SKM-1 (cell line): ENCODE measurements around the gene SYT17.

Experiments used
- DNase-seq: peaks from one replicate; lab custom pipeline; 2025; ENCODE audit not compliant: unreplicated experiment; lab: John Stamatoyannopoulos, UW

SYT17 gene

DNA sequence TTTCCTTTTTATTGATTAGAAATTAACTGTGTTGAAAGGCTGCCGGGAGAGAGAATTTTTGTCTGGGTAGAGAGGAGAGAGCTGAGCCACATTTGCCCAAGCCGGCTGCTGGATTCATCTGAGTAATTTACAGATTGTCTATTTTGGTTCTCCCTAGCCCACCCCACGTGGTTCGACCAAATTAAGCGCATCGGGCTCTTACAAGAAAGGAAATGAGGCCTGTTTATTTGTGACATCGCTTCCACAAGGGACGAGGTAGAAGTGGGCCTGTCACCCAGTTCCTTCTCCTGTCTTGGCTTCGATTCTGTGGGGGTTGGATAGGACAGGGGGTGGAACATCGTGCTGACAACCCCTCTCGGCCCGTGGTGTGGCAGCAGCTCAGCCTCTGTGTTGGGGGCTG lies 42.9 kb downstream of the SYT17 start:
- DNase-seq: no peak

DNA sequence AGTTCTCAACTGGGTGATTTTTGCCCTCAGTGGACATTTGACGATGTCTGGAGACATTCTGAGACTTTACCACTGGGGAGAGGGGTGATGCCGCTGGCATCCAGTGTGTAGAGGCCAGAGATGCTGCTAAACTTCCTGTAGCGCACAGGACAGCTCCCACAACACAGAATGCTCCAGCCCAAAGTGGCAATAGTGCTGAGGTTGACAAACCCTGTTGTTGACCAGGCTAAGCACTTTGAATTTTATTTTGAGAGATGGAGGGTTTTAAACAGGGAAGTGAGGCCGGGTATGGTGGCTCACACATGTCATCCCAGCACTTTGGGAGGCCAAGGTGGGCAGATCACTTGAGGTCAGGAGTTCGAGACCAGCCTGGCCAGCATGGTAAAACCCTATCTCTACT lies 44.0 kb downstream of the SYT17 start:
- no peak for DNase-seq

DNA sequence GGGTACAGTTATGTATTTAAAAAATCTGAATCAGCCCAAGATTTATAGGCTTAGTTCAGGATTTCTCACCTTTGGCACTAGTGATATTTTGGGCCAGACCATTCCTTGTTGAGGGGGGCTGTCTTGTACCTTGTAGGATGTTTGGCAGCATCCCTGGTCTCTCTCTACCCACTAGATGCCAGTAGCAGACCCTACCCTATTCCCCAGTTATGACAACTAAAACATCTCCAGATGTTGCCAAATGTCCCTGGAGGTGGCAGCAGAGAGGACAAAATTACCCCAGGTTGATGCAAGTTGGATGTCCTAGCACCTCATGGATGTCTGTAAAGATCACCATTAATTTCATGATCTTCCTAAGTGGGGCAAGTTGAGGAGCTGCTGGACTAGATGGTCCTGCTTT lies 45.8 kb downstream of the SYT17 start:
- no peak for DNase-seq

DNA sequence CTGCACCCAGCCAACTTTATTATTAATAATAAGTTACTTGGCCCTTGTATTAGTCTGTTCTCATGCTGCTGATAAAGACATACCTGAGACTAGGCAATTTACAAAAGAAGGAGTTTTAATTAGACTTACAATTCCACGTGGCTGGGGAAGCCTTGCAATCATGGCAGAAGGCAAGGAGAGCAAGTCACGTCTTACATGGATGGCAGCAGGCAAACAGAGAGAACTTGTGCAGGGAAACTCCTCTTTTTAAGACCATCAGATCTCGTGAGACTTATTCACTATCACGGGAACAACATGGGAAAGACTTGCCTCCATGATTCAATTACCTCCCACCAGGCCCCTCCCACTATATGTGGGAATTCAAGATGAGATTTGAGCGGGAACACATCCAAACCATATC lies 47.7 kb downstream of the SYT17 start:
- no peak for DNase-seq

DNA sequence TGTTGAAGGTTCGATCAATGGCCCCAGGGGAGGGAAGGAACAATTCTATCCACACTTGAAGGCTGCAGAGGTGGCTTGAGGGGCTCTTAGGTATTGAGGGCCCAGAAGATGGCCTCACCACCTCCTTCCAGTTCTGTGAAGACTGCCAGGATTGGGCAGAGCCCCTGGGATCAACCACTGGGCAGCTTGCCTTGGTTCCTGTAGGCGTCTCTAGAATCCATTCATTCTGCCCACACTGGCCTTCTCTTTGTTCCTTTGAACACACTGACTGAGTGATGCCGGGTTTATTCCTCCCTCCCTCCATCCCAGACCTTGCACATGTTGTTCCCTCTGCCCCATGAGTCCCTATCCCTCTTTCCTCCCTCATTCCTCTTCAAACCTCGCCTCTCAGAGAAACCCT lies 50.5 kb downstream of the SYT17 start:
- DNase-seq: no peak

DNA sequence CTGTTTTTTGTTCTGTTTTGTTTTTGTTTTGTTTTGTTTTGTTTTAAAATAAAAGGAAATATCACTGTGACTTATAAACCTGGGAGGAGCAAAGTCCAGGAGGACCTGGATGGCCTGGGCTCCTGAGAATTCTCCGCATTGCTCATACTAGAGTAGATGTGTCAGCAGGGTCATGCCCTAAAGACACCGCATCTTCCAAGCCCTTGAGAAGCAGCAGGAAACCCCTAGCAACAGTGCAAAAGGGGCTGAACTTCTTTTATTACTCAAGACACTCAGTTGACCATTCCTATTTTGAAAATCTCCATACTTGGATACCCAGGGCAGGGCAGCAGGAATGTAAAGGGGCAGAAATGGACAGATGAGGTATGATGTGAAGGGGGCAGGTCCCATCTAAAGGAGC lies 51.8 kb downstream of the SYT17 start:
- no peak for DNase-seq

DNA sequence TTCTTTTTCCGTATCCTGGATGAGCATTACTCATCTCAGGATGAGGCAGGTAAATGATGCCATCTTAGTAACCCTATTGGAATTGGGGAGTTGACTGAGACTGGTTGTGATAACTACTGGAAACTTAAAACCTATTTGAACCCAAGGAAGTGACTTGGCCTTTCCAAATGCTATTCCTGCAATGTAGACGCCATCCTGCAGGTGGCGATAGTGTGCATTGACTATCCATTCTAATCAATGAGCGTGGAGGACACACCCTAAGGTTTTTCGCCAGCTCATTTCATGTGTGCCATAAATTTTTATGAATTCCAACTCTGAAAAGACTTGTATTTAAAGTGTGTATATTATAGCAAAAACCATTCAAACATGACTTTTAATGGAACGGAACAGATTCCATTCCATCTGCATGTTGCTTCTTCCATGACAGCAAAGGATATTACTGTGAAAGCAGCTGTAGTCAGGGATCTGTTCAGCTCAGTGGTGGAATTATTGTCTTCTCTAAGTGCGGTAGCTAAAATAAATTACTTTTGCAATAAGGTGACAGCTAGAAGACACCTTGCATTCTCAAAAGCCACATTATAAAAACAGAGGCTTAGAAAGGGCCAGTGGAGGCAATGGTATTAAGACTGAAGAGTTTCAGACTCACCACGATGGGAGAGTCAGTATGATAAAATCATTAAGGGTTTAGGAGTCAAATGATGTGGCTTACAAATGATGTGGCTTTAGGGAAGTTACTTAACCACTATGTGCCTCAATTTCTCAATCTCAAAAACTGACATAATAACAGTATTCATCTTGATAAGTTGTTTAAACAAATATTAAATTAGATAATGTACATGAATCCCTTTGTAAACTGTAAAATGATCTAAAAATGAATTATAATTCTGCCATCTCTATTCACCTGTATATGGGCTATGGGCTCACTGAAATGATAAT lies 55.5 kb downstream of the SYT17 start:
- DNase-seq: peak; percentile 12

DNA sequence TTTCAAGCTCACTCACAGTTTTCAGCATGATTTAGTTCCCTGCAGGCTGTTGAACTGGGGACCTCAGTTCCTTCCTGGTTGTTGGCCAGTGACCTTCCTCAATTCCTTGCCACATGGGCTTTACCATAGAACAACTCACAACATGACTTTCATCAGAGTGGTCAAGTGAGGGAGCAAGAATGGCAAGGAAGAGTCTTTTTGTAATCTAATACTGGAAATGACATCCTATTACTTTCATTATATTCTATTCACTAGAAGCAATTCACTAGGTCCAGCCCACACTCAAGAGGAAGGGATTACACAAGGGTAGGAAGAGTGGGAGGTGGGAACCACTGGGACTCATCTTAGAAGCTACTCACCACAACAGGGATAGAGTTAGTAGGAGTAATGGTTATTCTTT lies 57.6 kb downstream of the SYT17 start:
- no peak for DNase-seq

DNA sequence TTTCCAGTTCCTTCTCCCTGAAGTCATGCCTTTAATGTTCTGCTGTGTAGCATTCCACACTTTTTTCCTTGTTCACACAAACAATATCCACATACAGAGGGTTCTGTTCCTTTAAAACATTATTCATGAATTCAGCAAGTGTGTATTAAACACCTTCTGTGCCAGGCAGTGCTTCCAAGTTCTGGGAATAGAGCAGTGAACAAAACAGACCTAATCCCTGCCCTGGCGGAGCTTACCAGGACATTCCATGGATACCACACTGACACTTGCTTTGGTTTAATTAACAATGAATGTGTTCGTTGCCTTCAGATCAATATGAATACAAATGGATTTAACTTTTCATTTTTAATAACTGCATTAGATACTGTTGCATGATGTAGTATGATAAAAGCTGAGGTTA lies 59.6 kb downstream of the SYT17 start:
- no peak for DNase-seq

DNA sequence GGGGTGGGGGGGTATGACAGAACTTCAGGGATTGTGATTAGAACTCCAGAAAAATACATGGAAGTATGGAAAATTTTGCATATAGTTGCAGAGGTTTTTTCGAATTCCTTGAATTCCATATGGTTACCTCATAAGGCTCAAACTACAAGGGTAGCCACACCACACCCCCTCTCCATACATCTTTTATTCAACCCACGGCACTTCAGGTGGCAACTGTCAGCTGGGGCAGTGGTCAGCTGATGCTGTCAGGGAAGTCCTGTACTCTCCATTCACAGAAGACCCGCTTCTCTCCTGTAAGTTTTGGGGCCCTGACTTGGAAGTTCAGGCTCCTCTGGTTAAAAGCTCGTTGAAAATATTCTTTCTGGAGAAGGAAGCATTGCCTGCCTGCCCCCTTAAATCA lies 60.0 kb downstream of the SYT17 start:
- no peak for DNase-seq

DNA sequence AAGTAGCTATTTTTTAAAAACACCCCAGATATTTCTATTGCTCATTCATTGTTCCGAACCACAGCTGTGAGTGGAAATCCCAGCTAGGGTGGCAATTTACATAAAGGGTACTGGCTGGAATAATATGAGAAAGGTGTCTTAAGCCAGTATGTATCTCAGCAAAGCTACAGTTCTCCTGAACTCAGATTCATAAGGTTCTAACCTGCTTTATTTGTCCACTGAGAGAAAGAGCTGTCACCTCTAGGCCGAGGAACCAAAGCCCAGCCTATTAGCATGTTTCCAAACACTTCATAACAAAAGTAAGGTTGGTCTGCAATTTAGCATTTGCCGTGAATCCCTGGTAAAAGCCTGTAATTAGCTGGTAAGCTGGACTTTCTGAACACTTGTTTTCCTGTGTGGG lies 60.5 kb downstream of the SYT17 start:
- no peak for DNase-seq

DNA sequence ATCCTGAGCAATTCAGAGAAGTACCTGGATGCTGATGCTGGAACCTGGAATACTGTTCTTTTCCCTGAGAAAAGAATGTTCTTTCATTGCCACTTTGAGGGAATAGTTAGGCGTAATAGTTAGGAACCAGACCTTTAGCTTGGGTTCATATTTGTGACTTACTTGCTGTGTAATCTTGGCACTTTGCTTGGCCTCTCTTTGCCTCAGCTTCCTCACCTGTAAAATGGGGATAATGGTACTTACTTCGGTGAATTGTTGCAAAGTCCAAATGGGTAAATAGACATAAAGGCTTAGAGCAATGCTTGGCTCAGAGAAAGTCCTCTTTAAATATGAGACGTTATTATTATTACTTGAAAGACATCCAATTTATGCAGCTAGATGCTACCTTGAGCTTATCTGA lies 62.5 kb downstream of the SYT17 start:
- DNase-seq: no peak

DNA sequence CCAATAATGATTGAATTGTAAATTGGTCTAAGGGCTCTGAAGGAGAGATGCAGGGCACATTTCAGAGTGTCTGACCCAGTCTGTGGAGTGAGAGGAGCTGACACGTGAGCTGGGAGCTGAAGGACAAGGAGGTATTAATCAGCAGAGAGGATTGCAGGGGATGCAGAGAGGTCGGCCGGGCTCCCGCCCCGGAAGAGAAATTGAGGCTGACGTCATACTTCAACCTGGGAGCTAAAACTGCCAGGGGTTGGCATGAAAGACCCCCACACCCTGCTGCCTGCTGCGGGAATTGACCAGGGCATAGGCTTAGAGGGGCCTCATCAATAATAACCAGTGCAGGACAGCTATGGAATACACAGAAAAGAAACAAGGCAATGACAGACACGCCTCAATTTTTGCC lies 63.8 kb downstream of the SYT17 start:
- no peak for DNase-seq

DNA sequence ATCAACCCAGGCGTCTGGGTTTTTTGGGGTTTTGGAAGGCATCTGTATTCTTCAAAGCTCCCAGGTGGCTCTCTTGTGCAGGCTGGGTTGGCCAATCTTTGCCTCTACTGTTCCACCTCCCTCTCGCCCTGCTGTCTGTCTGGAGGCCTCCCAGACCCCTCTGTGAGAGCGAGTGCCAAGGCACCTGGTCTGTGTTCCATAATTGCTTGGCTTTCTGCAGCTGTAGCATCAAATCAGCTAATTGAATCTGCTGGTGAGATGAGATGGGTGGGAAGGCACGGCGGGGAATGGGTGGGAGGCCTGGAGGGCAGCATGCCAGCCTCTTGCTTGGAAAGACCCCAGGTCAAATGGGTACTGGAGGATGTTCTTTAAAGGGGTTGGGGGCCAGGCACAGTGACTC lies 64.9 kb downstream of the SYT17 start:
- DNase-seq: no peak

DNA sequence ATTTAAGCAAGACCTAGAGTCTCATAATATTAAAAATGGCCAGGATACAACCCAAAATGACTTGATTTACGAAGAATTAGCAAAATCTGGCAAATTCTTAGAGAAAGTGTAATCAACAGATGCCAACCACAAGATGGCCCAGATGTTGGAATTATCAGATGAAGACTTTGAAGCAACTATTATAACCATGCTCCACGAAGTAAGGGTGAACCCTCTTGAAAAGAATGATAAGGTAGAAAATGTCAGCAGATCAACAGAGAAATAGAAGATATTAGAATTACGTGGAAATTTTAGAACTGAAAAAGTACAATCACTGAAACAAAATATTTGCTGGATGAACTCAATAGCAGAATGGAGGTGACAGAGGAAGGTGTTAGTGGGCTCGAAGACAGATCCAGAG lies 67.4 kb downstream of the SYT17 start:
- no peak for DNase-seq

DNA sequence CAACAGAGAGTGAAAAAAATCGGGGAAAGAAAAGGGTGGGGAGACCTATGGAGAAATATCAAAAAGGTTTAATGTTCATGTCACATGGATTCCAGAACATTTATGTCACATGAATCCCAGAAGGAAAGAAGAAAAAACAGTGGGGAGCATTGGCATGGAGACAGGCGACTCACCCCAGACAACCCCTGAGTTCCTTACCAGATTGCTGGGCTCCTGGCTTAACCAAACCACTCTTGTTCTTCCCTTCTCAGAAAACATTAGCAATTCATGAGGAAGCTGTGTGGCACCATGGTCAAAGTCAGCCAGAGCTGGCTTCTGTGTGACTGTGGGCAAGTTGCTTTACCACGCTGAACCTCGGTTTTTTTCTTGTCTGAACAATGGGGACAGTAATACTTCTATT lies 67.8 kb downstream of the SYT17 start:
- no peak for DNase-seq

DNA sequence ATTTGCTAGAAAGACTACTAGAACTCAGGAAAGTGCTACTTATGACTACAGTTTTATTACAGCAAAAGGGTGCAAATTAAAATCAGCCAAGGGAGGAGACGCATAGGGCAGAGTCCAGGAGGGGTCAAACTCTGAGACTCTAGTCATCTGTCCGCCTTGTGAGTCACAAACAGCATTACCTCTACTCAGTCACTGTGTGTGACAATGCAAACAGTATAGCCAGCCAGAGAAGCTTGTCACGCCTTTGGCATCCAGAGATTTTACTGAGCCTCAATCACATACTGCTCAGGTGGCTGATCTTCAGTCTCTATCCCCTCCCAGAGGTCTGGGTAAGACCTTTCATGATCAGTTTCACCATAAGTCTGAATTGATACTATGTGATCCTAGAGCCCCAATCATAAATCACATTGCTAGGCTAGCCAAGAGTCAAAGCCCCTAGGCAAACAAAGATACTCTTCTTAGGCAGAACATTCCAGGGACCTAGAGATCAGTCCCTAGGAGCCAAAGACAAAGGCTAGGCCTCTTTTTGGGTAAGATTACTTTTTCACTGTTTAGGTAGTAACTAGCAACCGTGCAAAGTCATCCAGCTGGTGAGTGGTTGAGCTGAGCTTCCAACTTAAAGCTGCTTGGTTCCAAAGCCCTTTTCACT lies 68.6 kb downstream of the SYT17 start:
- no peak for DNase-seq

DNA sequence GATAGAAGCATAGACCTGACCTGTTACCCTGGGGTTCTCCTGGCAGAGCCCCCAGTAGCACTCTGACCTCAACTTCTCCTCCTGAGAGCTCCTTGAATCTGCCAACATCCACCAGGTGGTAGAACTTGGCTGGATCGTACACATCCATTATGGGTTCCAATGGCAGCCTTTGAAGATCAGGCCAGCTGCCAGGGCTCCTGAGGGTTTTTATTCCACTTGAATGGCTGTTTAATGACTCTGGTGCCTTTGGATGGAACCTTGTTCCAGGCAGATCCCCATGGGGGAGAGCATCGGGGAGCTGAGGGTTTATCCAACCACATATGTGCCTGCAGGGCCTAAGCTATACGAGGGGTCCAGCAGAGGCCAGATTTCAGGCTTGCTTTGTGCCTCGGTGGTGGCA lies 70.4 kb downstream of the SYT17 start:
- no peak for DNase-seq

DNA sequence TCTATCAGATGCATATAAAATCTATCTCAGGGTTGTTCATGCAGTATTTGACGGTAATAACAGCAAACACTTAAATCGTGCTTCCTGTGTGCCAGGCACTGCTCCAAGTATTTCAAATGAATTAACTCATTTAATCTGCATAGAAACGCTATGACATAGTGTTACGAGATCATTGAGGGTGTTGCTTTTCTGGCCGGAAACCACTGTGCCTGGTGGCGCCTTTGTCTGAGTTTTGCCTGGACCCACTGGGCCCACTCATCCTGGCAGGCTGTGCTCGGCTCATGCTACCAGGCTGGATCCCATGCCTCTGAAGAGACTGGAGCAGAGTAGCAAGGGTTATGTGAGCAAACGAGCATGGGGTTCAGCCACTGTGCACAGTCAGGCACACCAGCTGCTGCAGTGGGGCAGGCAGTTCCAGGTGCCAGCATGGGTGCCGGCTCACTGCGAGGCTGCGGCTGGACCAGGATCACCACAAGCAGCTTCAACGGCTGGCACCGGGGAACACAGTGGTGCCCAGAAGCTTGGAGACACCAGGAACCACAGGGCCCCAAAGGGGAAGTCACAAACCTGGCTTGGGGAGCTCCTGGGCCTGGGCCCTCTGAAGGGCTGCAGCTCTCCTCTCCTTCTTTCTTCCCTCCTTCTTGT lies 71.6 kb downstream of the SYT17 start:
- no peak for DNase-seq

DNA sequence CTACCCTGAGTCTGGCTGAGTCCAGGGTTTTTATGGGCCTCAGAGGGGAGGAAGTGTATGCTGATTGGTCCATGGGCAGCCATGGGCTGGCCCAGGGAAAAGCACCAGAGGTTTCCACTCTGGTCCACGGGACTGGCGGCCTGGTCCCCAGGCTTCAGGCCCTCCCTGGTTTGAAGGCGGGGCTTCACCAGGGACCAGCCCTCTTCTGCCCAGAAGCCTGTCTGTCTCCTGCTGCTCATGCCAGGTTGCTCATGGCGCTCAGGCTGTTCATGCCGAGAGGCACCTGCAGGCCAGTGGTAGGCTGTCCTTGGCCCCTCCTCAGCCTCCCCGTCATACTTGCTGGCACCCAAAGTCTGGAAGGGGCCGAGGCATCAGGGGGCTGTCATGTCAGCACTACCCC lies 72.5 kb downstream of the SYT17 start:
- no peak for DNase-seq

DNA sequence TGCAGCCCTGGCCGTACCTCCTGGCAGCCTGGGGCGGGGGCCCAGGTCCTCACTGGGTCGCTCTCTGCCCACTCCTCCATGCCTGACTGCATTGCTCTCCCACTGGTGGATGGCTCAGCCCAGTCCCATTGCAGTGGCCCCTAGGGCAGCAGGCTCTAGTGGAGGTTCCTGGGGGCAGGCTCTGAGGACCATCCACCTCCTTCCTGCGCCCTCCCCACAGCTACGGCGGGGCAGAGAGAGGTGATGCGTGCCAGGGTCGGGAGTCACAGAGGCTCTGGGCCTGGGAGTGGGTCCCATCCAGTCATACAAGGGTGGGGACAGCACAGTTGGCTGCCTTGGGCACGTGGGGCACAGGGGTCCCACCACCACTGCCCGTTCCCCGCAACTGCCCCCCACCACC lies 73.5 kb downstream of the SYT17 start:
- no peak for DNase-seq

DNA sequence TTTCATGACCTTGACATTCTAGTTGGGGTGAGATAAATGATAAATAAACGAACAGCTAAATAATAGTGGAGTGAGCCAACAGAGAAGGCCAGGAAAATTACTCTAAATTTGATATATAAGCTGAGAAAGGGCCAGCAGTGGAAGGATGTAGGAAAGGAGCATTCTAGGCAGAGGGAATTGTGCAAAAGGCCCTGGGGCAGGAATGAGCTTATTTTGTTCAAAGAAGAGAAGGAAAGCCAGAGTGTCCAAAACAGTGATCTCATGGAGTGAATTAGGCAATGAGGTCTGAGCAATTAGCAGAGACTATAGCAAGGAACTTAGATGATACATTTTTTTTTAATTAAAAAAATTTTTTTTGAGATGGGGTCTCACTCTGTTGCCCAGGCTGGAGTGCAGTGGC lies 74.1 kb downstream of the SYT17 start:
- no peak for DNase-seq
